Measurements from ENCODE around the gene USP44. TPM values are rescaled to one million over a fixed set of nuclear protein-coding genes. Genes with fewer than 3 reads are reported as not detected.

The USP44 gene
- total RNA-seq, 1 experiment from 2014 or later, result not detected

Other genes with a start within 250 kb of the USP44 start
- 99.1 and 118 TPM in 2 replicates for gene METAP2, start 77.3 kb downstream of the USP44 start, total RNA-seq (2014; rRNA removed; shearing (Covaris generic))
- 16.3 and 19.4 TPM in 2 replicates for gene NTN4, start 239.3 kb upstream of the USP44 start, total RNA-seq (2014; rRNA removed; shearing (Covaris generic))

Data from H4 (cell line).